Measurements from ENCODE around the gene KAT14. TPM values are rescaled to one million over a fixed set of nuclear protein-coding genes. Genes with fewer than 3 reads are reported as not detected.
"Not testable (repeated sequence)": the region's sequence is repeated elsewhere in the genome, so short reads cannot be mapped to it uniquely, and the experiment has no call there.

KAT14 gene
- total RNA-seq, 4 donors from 2014 or later: 17.3 to 58.0 (median 24.0) TPM

GRCh38 chr20:18176318-18176785 is 38.7 kb downstream of the KAT14 start:
- no peak overlapping the region for H3K4me3 ChIP-seq
- no peak overlapping the region for H3K27ac ChIP-seq
- peaks cover 0 to 10% (median 0%) of the 10 kb centered on the region in 4 donors for H3K36me3 ChIP-seq
- WGBS, 2 donors (ENCODE audit: low coverage in 1 of 2): 94 to 100% methylated on average over 1 to 8 of the region's 8 CpGs
- DNase-seq: no peak
- no peaks in the 10 kb centered on the region for H3K9me3 ChIP-seq
- H3K27me3 ChIP-seq: no peaks in the 10 kb centered on the region
- peaks cover 0 to 8% (median 4%) of the 10 kb centered on the region in 4 donors for H3K4me1 ChIP-seq
- TF ChIP-seq, protein P1, sequence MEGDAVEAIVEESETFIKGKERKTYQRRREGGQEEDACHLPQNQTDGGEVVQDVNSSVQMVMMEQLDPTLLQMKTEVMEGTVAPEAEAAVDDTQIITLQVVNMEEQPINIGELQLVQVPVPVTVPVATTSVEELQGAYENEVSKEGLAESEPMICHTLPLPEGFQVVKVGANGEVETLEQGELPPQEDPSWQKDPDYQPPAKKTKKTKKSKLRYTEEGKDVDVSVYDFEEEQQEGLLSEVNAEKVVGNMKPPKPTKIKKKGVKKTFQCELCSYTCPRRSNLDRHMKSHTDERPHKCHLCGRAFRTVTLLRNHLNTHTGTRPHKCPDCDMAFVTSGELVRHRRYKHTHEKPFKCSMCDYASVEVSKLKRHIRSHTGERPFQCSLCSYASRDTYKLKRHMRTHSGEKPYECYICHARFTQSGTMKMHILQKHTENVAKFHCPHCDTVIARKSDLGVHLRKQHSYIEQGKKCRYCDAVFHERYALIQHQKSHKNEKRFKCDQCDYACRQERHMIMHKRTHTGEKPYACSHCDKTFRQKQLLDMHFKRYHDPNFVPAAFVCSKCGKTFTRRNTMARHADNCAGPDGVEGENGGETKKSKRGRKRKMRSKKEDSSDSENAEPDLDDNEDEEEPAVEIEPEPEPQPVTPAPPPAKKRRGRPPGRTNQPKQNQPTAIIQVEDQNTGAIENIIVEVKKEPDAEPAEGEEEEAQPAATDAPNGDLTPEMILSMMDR (IDR thresholded peaks at IDR 0.05): no peak
- TF ChIP-seq POLR2A (IDR thresholded peaks at IDR 0.05) (no peak), EP300 (IDR thresholded peaks at IDR 0.05; ENCODE audit: low read depth) (no peak), POLR2AphosphoS5 (IDR thresholded peaks at IDR 0.05) (no peak)
- intact Hi-C loops (cut with DNase I; ENCODE audit: low total_unique reads) (no loop called here), in situ Hi-C loops (cut with MboI; ENCODE audit: low pct_ligation_motif_present in 1 of 4, low pct_unique_long_range_greater_than_20kb in 1 of 4, low sequenced_read_pairs in 3 of 4) (no loop called here)

GRCh38 chr20:18180366-18180765 is 42.7 kb downstream of the KAT14 start:
- H3K4me1 ChIP-seq; H3K4me3 ChIP-seq; H3K27ac ChIP-seq; H3K9me3 ChIP-seq; intact Hi-C loops (cut with DNase I; ENCODE audit: low total_unique reads); DNase-seq; H3K27me3 ChIP-seq; in situ Hi-C loops (cut with MboI; ENCODE audit: low pct_ligation_motif_present in 1 of 4, low pct_unique_long_range_greater_than_20kb in 1 of 4, low sequenced_read_pairs in 3 of 4): not testable (repeated sequence)
- H3K36me3 ChIP-seq: peaks cover 0 to 29% (median 12%) of the 10 kb centered on the region in 4 donors

GRCh38 chr20:18180815-18181214 is 43.2 kb downstream of the KAT14 start:
- 59 to 100% methylated on average over 1 of the region's 1 CpG for WGBS, 2 donors (ENCODE audit: low coverage in 1 of 2)

DNA sequence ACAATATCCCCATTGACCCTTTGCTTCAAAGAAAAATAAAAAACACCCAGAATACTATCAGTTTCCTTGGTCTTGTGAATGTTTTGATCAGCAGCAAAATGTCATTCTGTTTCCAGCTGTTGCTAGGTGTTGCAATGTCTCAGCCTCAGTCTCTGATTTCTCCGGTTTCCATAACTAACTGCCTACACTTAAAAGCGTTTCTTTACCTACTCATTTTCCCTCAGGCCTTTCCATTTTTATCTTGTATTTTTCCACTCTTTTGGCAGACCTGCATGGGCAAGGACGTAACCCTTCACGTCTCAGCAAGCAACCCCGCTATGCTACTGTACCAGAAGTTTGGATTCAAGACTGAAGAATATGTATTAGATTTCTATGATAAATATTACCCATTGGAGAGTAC is 49.4 kb downstream of the KAT14 start:
- no peak overlapping the region for H3K4me3 ChIP-seq
- DNase-seq: no peak
- no peak overlapping the region for H3K27ac ChIP-seq
- intact Hi-C loops (cut with DNase I; ENCODE audit: low total_unique reads) (no loop called here), in situ Hi-C loops (cut with MboI; ENCODE audit: low pct_ligation_motif_present in 1 of 4, low pct_unique_long_range_greater_than_20kb in 1 of 4, low sequenced_read_pairs in 3 of 4) (no loop called here)
- no peaks in the 10 kb centered on the region for H3K4me1 ChIP-seq
- peaks cover 0 to 54% (median 14%) of the 10 kb centered on the region in 4 donors for H3K36me3 ChIP-seq
- no peaks in the 10 kb centered on the region for H3K9me3 ChIP-seq
- 91 to 94% methylated on average over 5 of the region's 5 CpGs for WGBS, 2 donors (ENCODE audit: low coverage in 1 of 2)
- H3K27me3 ChIP-seq: no peaks in the 10 kb centered on the region
- TF ChIP-seq, protein P1 (IDR thresholded peaks at IDR 0.05): no peak
- no peak for TF ChIP-seq EP300 (IDR thresholded peaks at IDR 0.05; ENCODE audit: low read depth)
- TF ChIP-seq POLR2AphosphoS5 (IDR thresholded peaks at IDR 0.05): no peak
- TF ChIP-seq POLR2A (IDR thresholded peaks at IDR 0.05): no peak

More at GRCh38 chr20:18180815-18181214, 43.2 kb downstream of the KAT14 start:
- intact Hi-C loops (cut with DNase I; ENCODE audit: low total_unique reads): no loop called here
- H3K4me1 ChIP-seq: no peaks in the 10 kb centered on the region
- H3K4me3 ChIP-seq: no peak overlapping the region
- H3K36me3 ChIP-seq: peaks cover 0 to 29% (median 14%) of the 10 kb centered on the region in 4 donors
- no peak for DNase-seq
- H3K27me3 ChIP-seq: no peaks in the 10 kb centered on the region
- H3K9me3 ChIP-seq: no peaks in the 10 kb centered on the region
- H3K27ac ChIP-seq: no peak overlapping the region
- TF ChIP-seq EP300 (IDR thresholded peaks at IDR 0.05; ENCODE audit: low read depth): no peak
- no peak for TF ChIP-seq POLR2AphosphoS5 (IDR thresholded peaks at IDR 0.05)
- TF ChIP-seq, protein P1 (IDR thresholded peaks at IDR 0.05): no peak
- no peak for TF ChIP-seq POLR2A (IDR thresholded peaks at IDR 0.05)
- in situ Hi-C loops (cut with MboI; ENCODE audit: low pct_ligation_motif_present in 1 of 4, low pct_unique_long_range_greater_than_20kb in 1 of 4, low sequenced_read_pairs in 3 of 4): no loop called here

DNA sequence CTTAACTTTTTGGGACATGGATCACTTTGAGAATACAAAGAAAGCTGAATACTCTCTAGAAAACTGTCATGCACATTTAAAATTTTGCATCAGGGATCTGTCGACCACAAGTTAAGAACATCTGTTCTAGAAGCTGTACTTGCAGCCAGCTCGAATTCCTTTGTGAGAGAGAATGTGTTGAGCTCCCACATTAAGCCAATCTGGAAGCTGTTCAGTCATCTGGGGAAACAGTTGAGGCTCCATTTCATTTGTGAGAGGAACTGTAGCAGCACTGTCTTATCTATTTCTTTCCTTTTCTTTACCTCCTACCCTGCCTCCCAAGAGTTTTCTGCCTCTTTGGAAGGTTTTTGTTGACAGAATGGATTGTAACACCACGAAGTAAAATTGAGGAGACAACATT is 50.8 kb downstream of the KAT14 start:
- H3K4me1 ChIP-seq: no peaks in the 10 kb centered on the region
- no peak for DNase-seq
- intact Hi-C loops (cut with DNase I; ENCODE audit: low total_unique reads) (no loop called here), in situ Hi-C loops (cut with MboI; ENCODE audit: low pct_ligation_motif_present in 1 of 4, low pct_unique_long_range_greater_than_20kb in 1 of 4, low sequenced_read_pairs in 3 of 4) (no loop called here)
- TF ChIP-seq POLR2AphosphoS5 (IDR thresholded peaks at IDR 0.05) (no peak), EP300 (IDR thresholded peaks at IDR 0.05; ENCODE audit: low read depth) (no peak), POLR2A (IDR thresholded peaks at IDR 0.05) (no peak)
- TF ChIP-seq, protein P1 (IDR thresholded peaks at IDR 0.05): no peak
- H3K27ac ChIP-seq: no peak overlapping the region
- H3K36me3 ChIP-seq: peaks cover 0 to 46% (median 12%) of the 10 kb centered on the region in 4 donors
- H3K27me3 ChIP-seq: no peaks in the 10 kb centered on the region
- no peak overlapping the region for H3K4me3 ChIP-seq
- 36 to 68% methylated on average over 1 to 3 of the region's 3 CpGs for WGBS, 2 donors (ENCODE audit: low coverage in 1 of 2)
- H3K9me3 ChIP-seq: no peaks in the 10 kb centered on the region
